ENCODE data around the gene B9D2.
A peak's percentile ranks its signal among the peaks of the same experiment; 100 is the strongest.

The B9D2 gene

GRCh38 chr19:41325947-41326706, 37.8 kb downstream of the B9D2 start:
- DNase-seq: no peak

DNA sequence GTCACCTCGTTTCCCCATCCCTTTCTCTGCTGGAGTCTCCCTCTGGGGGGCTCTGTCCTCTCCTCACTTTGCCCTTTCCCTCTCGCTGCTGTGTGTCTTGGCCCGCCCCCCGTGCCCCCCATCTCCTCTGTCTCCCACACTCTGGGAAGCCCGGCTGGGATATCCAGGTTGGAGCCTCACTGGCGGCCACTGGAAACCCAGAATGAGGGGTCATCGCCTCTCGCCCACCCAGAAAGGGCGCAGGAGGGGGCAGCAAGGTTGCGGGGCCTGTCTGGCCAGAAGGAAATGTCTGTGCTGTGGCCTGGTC, 38.4 kb downstream of the B9D2 start:
- DNase-seq: no peak

DNA sequence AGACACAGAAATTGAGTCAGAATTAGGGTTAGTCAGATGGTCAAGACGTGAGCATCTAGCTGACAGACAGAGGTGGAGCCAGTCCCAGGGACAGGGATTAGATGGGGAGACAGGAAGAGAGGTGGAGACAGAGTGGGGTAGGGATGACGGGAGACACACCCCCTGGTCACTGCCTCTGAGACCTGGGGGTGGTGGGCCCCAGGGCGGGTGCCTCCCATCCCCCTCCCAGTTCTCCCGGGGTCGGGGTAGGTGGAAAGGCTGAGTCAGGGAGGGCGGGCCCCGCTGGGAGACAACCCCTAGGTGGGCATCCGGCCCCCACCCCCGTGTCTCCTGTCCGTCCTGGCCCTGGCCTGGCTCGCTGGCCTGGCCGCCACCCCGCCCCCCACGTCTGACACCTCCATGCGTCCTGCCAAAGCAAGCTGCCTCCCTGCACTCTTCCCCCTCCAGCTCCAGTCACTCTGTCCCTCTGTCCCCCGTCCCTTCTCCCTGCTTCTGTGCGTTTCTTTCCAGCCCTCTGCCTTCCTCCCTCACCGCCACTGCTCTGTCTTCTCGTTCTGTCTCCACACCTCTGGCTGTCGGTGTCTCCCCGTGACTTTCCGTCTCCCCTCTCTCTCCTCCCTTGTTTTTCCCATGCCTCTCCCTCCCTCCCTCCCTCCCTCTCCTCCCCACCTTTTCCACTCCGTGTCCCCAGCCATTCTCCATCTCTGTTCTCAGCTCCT, 38.9 kb downstream of the B9D2 start:
- no peak for DNase-seq

- no peak for DNase-seq
Observed at GRCh38 chr19:41324231-41324702, 39.7 kb downstream of the B9D2 start.

- no peak for DNase-seq
Observed at GRCh38 chr19:41323430-41324125, 40.4 kb downstream of the B9D2 start.

DNA sequence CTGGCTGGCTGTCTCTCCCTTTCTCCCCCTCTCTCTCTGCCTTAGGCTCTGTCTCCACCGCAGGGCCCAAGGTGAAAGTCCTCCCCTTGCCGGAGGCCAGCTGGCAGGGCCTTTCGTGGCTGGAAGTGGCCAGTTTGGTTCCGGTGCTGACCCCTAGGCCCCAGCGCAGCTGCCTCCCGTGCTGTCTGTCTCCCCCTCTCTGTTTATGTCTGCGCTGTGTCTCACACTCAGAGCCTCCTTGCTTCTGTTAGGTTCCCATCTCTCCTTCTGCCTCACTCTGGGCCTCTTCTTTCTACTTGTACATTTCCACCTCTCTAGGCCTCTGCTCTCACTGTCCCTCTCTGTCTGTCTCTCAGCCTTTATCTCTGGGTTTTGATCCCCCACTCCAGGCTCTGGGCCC, 40.9 kb downstream of the B9D2 start:
- no peak for DNase-seq

- DNase-seq: no peak
Observed at GRCh38 chr19:41322451-41322850, 41.5 kb downstream of the B9D2 start.

GRCh38 chr19:41321600-41322270, 42.2 kb downstream of the B9D2 start:
- no peak for DNase-seq

GRCh38 chr19:41321204-41321599, 42.7 kb downstream of the B9D2 start:
- no peak for DNase-seq

DNA sequence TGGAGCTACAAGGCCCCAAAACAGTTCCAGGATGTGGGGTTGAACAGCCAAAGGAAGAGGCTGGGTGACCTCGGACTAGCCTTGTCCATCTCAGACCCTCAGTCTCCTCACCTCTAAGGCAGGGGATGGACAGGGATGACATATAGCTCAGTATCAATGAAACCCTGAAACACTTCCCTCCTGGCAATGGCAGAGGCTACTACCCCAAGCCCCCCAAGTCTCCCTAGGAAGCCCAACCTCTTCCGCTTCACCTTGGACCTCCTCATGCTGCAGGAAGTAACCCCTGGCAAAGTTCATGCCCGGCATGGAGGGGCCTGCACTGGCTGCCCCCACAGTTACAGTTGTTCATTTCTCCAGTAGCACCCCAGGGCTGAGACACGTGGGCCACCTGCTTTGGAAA, 43.4 kb downstream of the B9D2 start:
- no peak for DNase-seq

DNA sequence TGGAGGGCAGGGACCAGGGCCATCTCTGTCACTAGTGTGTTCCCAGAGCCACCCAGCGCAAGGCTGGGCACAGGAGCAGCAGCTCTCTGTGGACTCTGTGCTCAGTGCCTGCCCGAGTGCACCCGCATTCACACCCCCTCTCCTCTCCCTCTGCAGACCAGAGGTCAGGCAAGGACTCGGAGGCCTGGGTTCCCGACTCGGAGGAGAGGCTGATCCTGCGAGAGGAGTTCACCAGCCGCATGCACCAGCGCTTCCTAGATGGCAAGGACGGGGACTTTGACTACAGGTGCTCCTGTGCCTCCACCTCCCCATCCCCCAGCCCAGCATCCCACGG, 43.8 kb downstream of the B9D2 start:
- no peak for DNase-seq

DNA sequence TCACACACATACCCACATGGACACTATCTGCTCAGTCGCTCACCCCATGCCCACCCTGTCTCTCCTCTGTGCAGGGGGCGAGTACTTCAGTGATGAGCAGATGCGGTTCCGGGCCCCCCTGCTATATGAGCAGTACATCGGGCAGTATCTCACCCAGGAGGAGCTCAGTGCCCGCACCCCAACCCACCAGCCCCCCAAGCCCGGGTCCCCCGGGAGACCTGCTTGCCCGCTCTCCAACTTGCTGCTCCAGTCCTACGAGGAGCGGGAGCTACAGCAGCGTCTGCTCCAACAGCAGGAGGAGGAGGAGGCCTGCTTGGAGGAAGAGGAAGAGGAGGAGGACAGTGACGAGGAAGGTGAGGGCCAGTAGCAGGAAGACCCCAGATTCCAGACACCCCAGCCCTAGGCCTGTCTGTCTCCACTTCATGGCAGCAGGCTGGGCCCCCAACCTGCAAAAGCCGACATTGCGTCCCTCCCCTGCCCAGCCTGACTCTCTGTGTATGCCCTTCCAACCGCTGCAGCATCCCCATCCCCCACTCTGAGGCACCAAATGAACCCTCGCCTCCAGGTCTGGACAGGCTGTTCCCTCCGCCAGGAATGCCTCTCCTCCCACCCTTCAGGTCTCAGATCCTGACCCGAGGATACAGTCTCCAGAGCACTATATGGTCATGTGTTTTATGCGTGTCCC, 44.3 kb downstream of the B9D2 start:
- DNase-seq: no peak

- DNase-seq: no peak
Observed at GRCh38 chr19:41318696-41319499, 45.1 kb downstream of the B9D2 start.

DNA sequence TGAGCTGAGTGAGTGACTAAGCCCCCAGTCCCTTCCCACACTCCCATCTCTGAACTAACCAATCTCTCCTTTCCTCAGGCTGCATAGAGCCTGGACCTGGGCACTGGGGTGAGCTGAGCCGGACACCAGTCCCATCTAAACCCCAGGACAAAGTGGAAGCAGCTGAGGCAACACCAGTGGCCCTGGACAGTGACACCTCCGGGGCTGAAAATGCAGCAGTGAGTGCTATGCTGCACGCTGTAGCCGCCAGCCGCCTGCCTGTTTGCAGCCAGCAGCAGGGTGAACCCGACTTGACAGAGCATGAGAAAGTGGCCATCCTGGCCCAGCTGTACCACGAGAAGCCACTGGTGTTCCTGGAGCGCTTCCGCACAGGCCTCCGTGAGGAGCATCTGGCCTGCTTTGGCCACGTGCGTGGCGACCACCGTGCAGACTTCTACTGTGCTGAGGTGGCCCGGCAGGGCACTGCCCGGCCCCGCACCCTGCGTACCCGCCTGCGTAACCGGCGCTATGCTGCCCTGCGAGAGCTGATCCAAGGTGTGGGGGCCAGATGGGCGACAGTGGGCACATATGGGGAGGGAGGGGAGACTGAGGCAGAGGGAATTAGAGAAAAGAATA, 47.5 kb downstream of the B9D2 start:
- no peak for DNase-seq

- no peak for DNase-seq
Observed at GRCh38 chr19:41311613-41312012, 52.3 kb downstream of the B9D2 start.

GRCh38 chr19:41311072-41311471, 52.9 kb downstream of the B9D2 start:
- DNase-seq: no peak

DNA sequence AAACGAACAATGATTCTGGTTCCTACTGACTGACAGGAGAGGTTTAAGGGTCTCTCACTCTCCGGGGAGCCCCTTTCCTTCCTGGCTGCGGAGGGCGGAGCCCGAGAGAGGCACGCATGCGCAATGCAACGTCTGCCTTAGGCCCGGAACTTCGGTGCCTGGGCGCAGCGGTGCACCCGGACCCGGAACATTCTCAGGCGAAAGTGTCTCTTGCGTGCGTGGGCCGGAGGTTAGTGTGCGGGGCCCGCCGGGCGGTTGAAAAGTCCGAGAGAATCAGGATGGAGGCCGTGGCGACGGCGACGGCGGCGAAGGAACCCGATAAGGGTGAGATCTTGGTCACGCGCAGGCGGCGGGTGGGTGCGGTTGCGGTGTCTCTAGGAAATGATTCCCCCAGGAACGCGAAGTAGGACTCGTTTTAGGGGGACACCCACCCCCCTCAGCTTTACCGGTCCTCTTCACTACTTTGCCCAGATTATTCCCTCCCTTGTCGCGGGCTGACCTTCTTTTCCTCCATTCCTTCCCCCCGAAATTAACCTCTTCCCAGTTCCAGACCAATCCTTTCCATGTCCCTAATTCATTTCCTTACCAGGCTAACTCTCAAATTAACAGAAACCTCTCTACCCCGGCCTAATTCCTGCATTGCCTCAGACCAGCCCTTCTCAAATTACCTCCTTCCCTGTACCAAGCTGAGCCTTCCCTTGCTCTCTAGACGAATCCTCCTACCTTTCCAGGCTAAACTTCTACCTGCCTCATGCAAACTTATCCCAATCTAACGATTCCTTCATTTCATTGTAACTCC, 53.7 kb downstream of the B9D2 start, which contains the start of gene CCDC97:
CCDC97 (plus strand) TSS at position 140 of the 799 bp plus-strand sequence; CDS start at position 279, 139 bp downstream.
- DNase-seq: peak; percentile 84

GRCh38 chr19:41309180-41310032, 54.5 kb downstream of the B9D2 start:
- no peak for DNase-seq

DNA sequence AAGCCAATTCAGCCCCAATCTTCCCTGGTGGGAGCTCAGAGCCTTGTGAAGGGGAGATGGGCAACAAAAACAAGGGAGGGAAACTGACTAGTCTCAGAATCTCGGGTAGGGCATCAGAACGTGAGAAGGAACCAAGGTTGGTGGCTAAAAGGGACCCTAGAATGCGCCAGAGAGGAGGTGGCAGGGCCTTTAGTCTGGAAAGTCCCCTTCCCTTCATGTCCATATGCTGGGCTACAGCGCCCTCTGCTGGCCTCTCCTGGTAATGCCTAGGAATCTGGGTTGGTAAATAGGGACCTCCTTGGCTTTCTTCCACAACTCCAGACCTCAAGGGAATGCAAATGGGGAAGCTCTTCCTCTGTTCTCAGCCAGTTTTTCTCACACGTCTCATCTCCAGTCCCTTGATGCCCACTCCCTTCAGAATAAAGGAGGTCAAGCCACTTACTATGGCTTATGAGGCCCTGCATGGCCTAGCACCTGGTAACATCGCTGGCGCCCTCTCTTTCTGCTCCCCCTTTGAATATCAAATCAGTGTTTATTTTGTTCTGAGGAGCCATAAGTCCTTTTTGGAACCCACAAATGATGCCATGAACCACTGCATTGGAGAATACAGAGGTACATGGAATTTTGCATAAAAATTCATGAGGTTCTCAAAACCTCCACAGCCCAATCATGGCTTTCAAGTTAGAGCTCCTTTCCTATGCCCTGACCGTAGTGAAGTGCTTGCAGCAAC, 55.3 kb downstream of the B9D2 start:
- DNase-seq: peak; percentile 96

All from activated T-cell treated with anti-CD3 and anti-CD28 coated beads for 4 hours (primary cell).